HG03442 (cell line): ENCODE data around the gene ERICH3.

Source experiments
- ATAC-seq: cut with Tn5 transposase; IDR thresholded peaks from one replicate; pipeline ENCODE4 v1.9.1; 2021; ENCODE audit warnings: mild to moderate bottlenecking, moderate library complexity; ENCODE audit not compliant: unreplicated experiment

ERICH3 gene

DNA sequence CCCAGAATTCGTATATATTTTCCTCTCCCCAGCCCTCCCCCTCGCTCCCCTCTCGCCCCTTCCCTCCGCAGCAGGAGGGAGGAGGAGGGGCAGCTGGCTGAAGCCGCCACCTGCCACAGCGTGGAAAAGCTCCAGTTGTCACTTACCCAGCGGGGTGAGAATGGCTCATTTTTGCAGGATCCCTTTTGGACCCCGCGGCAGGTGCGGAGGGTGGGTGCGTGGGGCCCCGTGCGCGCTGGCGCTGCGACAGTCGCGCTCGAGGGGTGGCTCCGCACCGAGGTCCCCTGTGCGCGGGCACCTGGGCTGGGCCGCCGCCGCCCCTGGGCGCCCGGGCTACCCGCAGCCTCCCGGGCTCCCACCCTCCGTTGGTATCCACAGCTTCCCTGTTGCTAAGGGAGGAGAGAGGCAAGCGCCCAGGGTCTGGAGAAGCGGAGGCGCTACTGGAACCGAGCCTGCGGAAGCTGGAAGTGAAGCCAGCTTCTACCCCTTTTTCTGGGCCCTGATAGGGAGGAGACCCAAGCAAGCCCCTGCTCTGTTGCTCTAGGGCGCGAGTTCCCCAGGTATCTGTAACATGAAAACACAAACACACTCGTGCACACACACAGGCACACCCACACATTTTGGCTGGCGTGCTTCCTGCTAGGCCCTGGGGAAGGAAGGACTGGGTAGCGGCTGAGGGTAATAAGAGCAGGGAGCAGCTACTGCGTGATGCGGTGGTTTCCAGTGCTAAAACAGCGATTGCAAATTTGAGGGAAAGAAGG lies at the start of gene ERICH3:
Gene ERICH3 (minus strand): TSS at position 442 of the 761 bp plus-strand sequence. CDS start 273 bp downstream, at position 169.
- peak; percentile 58 for ATAC-seq

GRCh38 chr1:74717626-74718025 lies 44.0 kb upstream of the ERICH3 start:
- ATAC-seq = no peak

DNA sequence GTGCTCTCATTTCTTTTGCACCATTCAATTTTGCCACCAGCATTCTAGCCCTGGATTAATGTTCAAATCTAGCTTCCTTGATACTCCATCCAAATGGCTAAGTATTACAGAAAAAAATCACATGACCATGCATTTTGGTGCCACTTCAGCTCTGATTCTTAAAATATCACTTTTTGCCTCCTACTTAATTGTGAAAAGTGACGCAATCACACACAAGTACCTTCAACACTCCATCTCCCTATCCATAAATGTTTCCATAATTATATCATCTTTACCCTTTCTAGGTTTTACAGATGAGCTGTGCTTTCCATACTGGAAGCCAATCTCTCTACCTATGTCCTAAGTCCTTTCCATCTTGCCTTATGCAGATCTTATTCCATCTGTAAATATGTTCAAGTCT lies 43.2 kb upstream of the ERICH3 start:
- ATAC-seq = no peak

DNA sequence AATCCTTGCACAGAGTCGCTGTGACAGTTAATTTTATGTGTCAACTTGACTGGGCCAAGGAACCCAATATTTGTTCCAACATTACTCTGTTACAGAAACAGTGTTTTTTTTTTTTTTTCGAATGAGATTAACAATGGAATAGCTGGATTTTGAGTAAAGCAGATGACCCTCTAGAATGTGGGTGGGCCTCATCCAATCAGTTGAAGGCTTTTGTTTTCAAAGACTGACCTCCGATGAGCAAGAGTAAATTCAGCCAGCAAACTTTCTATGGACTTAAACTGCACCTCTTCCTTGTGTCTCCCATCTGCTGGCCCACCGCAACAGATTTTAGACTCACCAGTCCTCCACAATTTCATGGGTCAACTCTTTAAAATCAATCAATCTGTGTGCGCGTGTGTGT lies 42.2 kb upstream of the ERICH3 start:
- ATAC-seq = no peak

DNA sequence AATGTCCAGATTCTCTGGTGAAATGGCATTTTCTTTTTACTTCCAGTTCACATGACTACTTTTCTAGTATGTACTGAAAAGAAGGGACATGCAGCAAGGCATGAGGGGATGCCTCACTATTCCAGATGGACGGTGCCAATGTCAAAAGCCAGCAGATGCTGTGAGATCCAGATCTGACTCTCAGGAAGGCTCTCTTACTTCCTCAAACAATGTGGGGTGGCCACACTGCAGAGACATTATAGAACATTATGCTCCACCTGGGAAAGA lies 41.6 kb upstream of the ERICH3 start:
- no peak for ATAC-seq

GRCh38 chr1:74714429-74715235 lies 41.0 kb upstream of the ERICH3 start:
- peak; percentile 65 for ATAC-seq

- ATAC-seq = no peak
Measured at GRCh38 chr1:74713849-74714248, 40.3 kb upstream of the ERICH3 start.

- no peak for ATAC-seq
Measured at GRCh38 chr1:74712881-74713280, 39.3 kb upstream of the ERICH3 start.

DNA sequence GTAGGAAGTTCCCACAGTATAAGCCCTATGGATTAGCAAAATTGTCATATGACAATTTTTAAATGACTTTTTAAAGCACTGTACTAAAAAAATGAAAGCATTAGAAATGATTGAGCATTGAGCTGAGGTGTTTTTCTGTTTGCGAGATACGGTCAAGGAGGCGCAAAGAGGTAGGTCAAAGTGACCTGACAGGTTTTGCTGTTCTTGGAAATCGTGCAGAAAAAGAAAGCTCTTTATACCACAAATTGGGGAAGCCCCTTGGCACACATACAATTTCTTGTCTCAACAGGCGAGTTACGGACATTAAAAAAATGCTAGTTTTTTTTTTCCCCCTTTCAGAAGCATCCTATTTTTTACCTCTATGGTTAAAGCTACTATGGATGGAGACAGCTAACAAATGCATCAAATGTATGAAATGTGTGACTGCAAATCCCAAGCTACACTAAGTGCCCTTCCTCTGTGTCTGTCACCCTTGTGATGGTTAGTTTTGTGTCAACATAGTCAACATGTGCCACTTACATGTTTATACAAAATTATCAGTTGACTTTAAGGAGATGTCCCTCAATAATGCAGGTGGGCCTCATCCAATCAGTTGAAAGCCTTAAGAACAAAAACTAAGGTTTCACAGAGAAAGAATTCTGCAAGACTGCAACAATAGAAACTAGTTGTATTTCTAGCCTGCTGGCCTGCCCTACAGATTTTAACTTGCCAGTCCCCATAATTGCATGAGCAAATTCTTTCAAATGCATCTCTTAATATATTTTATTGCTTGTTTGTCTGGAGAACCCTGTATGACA lies 30.0 kb upstream of the ERICH3 start:
- ATAC-seq = no peak

DNA sequence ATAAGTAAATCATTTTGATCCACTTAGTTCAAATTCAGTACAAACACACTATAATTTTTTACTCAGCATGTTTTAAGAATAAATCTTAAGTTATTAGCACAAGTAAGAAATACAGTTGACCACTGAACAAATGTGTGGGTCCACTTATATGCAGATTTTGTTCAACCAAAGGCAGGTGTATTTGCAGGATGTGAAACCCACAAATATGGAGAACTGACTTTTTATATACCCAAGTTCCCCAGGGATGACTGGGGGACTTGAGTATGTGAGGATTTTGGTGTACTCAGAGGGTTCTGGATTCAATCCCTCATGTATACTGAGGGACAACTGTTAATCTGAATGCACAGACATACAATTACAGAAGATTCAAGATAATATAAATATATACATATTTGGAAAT lies 25.7 kb upstream of the ERICH3 start:
- ATAC-seq = no peak

DNA sequence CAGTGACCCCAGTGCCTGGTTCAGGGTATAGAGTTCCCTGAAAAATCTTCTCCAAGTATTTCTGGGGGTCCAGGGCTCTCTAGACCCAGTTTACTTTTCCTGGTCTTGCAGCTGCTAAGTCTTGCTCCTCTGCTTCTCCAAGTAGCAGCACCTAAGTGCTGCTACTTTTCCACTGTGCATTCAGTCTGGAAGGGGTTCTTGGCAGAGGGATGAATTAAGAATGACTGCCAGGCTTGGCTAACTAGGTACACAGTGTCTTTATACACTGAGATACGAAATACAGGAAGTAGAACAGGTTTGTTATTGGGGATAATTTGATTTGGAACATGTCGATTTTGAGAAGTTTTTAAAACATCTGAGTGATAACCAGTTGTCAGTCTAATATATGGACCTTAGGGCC lies 24.2 kb upstream of the ERICH3 start:
- ATAC-seq = no peak

DNA sequence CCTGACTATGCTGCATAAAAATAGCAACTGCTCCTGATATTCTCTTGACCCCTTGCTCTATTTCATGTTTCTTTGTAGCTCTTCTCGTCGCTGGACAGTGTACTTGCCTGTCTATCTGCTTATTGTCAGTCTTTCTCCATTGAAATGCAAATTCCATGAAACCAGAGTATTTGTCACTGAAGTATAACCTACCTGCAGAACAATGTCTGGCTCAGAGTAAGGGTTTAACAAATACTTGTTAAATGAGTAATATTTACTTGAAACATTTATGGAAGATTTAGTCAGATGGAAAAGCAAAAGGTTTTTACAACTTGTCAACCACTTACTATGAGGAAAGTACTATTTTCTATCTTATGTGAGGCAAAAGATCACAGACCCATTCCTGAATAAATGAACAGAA lies 19.9 kb upstream of the ERICH3 start:
- ATAC-seq = no peak

DNA sequence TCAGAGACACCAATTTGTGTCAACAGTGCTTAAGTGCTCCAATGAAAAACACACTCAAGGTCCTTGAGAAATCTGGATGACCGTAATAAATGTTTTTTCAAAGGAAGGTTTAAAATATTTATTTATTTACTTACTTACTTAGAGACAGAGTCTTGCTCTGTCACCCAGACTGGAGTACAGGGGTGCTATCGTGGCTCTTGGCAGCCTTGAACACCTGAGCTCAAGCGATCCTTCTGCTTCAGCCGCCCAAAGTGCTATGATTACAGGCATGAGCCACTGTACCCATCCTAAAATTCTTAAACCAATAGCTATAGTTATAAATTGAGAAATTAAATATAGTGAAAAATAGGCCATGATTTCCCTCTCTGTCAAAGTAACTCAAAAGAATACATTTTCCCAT lies 17.3 kb upstream of the ERICH3 start:
- ATAC-seq = no peak

GRCh38 chr1:74690364-74690696 lies 16.7 kb upstream of the ERICH3 start:
- no peak for ATAC-seq

DNA sequence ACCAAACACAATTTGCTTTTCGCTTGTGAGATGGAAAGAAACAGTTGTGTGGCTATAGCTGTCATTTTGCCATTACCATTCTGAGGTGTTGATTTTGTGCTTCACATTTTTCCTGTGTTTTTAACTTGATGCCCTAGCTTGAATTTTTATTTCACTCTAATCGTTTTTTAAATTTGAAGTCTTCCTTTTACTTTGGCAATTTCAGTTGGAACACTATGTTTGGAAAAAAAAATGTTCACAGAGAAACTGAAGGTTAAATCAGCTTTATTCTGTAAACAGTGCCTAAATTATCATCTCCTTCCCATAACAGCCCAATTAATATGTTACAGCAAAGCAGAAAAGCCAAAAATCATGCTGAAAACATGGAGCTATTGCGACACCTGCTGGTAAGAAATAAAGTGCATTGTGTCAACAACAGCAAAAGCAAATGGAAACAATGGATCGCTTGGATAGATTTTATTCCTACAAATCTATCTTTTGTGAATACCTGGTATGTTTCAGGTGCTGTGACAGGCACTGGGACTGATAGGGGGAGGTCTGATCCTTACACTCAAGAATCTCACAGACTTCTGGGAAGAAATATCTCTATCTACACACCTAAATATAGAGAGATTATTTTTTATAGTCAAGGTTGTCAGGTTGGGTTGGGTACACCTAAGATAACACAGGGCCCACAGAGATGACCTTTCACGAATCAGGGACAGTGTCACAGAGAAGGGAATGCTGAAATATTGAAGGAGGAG lies 16.2 kb upstream of the ERICH3 start:
- ATAC-seq = peak; percentile 74

GRCh38 chr1:74686928-74687327 lies 13.3 kb upstream of the ERICH3 start:
- no peak for ATAC-seq

DNA sequence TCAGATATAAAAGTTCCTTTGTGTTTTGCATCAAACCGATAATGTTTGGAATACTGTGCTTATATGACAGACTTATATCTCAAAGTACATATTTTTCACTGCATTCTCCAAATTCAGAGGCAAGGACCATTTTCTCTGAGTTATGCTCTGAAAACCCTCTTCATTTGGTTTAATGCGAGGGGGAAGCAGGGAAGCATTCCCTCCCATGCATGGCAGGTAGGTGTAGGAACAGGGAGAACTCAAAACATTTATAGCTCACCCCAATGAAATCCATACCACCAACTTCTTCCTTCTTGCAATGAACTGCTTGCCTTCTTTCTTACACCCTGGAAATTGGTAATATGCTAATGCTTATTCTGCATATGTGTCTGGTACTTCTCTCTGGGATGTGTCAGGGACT lies 10.7 kb upstream of the ERICH3 start:
- no peak for ATAC-seq

DNA sequence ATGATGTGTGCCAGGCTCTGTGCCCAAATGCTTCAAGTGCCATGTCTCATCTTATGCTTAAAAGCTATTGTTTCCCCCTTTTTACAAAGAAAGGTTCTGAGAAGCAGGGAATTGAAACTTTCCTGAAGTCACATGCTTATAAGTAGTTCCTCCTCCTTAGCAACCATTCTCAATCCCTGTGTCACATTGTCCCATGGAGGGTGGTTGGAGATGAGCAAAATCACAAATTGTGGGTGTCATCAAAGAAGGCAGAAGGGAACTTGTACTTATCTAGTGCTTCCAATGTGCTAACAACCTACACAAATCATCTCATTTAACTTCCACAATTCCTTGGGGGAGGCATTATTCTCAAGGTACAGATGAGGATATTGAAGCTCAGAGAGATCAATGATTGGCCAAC lies 10.1 kb upstream of the ERICH3 start:
- no peak for ATAC-seq

GRCh38 chr1:74681851-74682250 lies 8.3 kb upstream of the ERICH3 start:
- ATAC-seq = no peak

GRCh38 chr1:74681449-74681848 lies 7.9 kb upstream of the ERICH3 start:
- ATAC-seq = peak; percentile 89

GRCh38 chr1:74681001-74681400 lies 7.4 kb upstream of the ERICH3 start:
- ATAC-seq = peak; percentile 32
